ENCODE results near the gene RHCG.

DNA sequence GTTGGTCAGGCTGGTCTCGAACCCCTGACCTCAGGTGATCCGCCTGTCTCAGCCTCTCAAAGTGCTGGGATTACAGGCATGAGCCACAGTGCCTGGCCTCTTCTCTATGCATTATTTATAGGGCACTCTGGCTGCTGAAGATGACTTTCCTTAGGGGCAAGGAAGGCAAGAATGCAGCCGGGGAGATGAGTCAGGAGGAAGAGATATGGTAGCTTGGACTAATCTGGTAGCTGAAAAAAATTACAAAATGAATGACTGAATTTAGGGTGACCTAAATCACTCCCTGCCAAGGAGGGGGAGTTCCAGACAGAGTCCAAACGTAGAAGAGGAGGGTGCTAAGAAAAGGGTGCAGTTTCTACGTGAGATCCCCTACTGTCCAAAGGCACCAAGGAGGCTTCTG, 14.2 kb downstream of the RHCG start:
- TF ChIP-seq EP300 (IDR thresholded peaks at IDR 0.05; ENCODE audit: borderline replicate concordance in 1 of 2, low read depth in 1 of 2, low read length in 1 of 2) (no peak), EZH2phosphoT487 (IDR thresholded peaks at IDR 0.05; ENCODE audit: borderline replicate concordance, low read depth) (no peak), USF1 (IDR thresholded peaks at IDR 0.05; ENCODE audit: borderline replicate concordance, low read depth) (no peak), RAD21 (IDR thresholded peaks at IDR 0.05; ENCODE audit: low read length) (no peak)
- TF ChIP-seq, protein P1, sequence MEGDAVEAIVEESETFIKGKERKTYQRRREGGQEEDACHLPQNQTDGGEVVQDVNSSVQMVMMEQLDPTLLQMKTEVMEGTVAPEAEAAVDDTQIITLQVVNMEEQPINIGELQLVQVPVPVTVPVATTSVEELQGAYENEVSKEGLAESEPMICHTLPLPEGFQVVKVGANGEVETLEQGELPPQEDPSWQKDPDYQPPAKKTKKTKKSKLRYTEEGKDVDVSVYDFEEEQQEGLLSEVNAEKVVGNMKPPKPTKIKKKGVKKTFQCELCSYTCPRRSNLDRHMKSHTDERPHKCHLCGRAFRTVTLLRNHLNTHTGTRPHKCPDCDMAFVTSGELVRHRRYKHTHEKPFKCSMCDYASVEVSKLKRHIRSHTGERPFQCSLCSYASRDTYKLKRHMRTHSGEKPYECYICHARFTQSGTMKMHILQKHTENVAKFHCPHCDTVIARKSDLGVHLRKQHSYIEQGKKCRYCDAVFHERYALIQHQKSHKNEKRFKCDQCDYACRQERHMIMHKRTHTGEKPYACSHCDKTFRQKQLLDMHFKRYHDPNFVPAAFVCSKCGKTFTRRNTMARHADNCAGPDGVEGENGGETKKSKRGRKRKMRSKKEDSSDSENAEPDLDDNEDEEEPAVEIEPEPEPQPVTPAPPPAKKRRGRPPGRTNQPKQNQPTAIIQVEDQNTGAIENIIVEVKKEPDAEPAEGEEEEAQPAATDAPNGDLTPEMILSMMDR (IDR thresholded peaks at IDR 0.05) = no peak

All from SK-N-SH (cell line).